ENCODE data around the gene COG6.
A peak's percentile ranks its signal among the peaks of the same experiment; 100 is the strongest.

The COG6 gene

DNA sequence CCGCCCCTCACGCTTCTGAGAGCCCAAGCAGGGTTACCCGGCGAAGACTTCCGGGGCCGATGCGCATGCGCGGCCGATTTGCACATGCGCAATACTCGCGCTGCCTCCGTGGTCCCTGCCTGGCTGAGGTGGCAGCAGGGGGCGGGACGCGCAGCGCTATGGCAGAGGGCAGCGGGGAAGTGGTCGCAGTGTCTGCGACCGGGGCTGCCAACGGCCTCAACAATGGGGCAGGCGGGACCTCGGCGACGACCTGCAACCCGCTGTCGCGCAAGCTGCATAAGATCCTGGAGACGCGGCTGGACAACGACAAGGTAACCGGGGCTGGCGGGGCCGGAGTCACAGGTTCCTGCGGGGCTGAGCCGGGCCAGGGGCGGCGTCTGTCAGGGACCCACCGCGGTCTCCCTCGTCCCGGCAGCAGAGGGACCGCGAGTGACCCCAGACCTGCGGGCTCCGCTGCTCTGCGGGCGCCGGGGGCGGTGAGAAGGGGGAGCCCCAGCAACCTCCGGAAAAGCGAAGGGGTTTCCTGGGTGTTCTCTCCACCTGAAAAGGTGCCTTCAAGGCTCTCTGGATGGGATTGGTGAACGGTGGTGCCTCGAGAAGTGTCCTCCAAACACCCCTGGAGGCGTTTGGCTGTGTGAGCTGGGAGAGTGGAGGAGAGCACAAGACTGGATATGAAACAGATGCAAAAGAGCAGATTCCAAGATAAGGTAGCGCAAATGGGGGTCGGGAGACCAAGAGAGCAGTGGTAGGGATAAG is at the start of gene COG6:
Gene COG6, plus strand, starts transcription at position 94 of the 756 bp plus-strand sequence. Its CDS starts 65 bp downstream, at position 159.
- peak; percentile 92 for DNase-seq

DNA sequence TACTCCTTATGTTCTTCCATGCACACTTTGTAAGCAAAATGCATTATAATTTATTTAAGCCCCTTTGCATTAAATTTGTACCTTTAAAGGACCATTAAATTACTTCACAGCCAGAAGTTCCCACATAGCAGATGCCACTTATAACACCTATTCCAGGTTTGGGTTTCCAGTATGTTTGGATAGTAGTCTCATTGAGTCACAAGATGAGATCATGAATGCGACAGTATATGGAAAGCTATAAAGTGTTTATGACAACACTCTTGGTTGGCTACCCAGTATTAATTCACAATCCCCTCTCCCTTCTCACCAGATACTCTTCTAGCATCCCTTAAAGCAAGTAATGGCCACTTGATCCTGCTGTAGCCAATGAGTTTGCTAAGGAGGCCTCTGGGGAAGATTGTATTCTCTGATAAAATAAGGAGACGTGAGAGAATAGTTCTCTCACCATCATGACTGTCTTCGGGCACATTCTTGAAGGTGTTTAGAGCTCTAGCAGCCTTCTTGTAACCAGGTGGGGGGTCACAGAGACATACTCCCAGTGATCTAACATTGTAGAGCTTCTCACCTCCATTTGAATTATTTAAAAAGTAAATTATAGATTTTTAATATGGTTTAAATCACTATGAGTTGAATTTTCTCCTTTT is 49.7 kb upstream of the COG6 start:
- no peak for DNase-seq

DNA sequence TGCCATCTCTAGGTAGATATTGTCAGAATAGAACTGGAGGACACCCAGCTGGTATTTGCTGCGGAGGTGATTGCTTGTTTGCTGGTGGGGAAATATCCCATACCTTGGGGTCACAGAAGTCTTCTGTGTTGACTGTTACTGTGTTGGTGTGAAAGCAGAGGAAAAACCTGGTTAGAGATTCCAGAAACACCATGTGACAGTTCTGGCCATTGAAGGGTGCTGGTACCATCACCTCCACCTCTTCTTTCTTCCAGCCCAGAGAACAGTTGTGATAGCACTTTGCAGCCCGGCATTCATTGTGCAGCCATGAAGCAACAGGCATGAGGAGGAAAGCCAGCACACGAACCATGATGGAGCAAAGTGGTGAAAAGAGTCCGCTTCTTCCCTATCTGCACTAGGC is 47.6 kb upstream of the COG6 start:
- DNase-seq: no peak

DNA sequence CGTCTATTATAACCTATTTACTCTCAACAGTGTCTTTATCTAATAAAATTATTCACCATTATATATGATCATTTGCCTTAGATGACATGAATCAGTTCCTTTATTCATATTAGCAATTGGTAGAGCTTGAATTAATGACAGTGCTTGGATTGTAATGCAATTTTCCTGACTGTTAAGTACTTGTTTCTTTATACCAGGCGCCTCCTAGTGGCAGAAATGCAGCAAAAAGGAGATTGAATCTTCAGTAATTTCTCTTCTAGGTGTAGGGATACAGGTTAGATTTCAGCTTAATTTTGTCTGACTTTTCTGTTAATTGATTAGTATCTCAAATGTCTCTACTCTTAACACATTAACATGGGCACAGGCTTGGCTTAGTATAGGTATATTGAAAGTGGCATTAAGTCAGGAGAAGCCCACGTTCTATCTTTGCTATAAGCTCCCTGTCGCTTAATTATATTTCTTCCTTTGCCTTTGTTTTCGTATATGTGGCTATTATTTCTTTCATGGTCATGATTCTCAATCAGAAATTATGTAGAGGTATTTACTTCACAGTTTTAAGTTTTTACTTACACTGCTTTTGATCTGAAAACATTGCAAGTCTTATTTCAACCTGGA is 43.3 kb upstream of the COG6 start:
- DNase-seq: peak; percentile 18

DNA sequence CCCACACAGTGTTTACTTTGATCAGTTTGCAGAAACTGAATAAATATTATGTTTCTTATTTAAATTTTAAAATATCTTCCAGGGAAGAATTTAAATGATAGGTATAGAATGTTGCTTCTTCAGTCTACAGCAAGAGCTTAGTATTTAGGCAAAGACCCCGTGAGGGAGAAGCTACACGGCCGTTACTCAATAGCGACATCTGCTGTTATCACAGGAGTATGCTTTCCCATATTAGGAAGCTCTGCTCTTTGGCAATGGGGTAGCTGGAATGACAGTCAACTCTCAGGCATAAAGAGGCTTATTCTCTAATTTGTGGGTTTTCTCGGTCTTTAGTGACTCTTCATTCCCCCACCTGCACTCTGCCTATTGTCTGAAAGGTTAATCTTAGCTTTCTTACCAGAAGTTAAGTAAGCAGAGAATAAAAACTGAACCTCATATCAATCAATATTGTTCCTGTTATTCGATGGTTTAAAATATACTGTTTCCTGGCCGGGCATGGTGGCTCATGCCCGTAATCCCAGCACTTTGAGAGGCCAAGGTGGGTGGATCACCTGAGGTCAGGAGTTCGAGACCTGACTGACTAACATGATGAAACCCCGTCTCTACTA is 39.3 kb upstream of the COG6 start:
- peak; percentile 52 for DNase-seq

DNA sequence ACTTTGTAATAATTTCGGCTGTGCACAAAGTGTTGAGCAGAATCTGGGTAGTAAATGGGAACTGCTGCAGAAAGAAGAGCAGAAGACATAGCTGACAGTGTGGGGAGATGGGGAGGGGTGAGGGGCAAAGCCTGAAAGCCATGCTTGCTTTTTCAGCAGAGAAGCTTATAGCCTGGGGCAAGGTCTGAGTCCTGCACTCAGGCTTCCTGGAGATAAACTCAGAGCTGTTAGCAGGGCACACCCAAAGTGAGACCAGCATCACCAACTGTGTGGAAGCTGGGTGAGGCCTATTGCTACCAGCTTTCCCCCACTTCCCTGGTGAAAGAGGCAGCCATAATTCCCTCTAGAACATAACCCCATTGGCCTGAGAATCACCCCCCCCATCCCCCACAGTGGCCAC is 36.9 kb upstream of the COG6 start:
- no peak for DNase-seq

DNA sequence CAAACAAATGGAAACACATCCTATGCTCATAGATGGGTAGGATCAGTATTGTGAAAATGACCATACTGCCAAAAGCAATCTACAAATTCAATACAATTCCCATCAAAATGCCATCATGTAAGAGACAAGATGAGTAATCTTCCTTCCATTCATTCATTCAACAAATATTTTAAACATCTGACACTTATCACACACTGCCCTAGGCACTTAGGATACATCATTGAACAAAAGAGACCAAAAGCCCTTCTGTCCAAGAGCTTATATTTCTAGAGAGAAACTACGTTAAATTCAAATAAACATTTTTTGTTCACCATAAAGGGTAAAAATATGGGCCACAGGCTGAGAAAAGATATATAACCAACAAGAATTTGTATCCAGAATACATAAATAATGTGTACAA is 32.0 kb upstream of the COG6 start:
- no peak for DNase-seq

DNA sequence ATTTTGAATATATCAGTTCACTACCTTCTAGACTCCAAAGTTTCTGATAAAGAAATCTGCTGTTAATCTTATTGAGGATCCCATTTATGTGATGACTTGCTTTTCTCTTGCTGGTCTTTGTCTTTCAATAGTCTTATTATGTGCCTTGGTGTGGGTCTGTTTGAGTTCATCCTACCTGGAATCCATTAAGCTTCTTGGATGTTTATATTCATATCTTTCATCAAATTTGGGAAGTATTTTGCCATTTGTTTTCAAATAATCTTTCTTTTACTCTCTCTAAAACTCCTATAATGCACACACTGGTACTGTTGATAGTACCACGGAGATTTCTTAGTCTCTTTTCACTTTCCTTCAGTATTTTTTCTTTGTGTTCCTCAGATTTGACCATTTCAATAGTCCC is 24.2 kb upstream of the COG6 start:
- DNase-seq: no peak

DNA sequence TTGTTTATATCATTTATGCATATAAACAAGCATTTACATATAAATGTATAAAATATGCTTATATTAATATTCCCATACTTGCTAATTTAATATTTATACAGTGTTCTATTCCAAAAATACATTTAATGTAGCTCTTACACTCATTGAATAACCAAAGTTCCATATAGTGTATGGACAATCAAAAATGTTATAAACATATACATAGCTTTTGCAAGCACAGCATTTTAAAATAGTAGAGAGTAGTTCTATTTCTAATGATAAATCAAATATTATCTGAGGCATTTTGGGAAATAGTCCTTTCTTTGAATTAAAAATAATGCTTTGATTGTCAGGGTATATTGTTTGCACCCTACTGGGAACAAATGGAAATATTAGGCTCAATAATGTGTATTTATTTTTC is 22.5 kb upstream of the COG6 start:
- DNase-seq: no peak

DNA sequence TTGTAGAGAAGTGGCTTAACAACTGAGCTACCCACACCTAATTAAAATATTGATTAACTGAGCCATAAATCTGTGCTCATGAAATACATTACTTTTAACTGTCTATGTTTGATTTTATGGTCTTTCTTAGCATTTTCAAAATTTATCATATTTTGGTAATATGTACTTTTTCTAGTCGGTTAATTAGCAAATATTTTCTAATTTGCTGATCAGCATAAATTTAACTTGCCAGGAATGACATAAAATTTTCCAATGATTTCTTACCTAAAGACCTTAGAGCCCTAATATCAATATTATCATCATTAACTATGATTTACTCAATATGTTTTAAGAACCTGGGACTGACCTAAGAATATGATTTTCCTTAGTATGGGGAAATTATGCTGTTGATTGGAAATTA is 19.9 kb upstream of the COG6 start:
- DNase-seq: no peak

DNA sequence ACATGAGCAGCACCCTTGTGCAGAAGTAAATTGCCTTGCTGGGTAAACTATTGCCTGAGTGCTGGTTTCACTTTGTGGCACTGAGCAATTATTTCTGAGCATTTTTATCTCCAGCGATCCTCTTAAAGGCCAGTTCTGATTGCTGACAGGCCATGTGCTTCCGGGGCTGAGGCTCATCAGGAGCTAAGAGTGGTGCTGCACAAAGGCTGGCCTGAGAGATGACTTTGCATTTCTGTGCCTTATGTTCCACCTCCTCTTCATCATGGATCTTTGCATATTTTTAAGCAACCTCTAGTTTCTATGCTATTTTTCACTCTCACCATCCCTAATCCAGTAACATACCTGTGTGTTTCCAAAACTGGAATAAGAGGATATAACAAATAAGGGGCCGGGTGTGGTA is 17.6 kb upstream of the COG6 start:
- no peak for DNase-seq

DNA sequence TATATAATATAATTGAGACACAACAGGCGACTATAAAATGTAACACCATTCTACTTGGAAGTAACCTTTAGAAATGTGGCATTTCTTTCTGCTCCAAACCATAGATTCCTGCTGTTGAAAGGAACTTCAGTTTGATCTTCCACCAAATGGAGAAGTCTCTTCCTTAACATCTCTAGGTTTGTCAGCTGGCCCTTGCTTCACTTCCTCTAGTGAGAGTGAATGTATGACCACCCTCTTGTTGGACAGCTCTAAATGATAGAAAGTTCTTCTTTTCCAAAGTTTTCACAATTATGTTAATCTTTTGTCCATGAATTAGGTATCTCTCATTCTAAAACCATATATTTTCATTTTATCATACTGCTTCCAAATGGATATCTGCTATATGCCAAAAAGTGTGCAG is 13.8 kb upstream of the COG6 start:
- DNase-seq: no peak

DNA sequence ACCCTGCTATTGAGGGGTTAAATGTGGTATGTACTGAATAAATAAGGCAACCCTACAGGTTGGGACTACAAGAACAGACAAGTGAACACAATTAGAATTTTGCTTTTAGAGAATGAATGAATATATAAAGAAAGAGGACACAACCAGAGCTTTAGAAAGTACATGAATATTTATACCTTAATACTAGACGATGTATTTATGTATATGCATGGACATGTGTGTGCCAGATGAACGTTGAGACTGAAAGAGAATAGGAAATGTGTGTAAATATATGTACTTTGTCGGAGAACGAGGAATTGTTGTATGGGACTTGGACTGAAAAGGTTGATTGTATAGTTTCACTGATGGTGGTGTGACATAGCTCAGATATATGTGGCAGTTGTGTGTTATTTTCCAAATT is 9.3 kb upstream of the COG6 start:
- DNase-seq: no peak

DNA sequence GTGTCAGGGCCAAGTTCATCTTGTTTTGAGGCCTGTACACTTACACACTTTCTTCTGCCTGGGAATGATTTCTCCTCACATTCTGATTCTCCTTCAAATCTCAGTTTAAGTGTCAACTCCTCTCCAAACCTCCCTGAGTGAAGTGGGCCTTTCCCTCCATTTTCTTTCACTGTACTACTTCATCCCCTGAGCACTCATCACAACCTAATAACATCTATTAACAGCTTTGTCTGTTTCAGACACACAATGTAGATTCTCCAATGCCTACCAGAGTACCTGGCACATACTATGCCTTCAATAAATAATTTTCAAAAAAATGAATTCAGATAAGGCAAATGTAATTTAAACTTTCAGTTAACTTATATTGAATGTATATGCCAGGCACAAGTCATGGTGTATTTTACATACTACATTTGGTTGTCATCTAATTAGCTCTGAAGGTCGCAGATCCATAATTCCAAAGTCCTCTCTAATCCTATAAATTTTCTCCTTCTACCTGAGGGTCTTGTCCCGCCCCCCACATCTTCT is 357 bp upstream of the COG6 start:
- DNase-seq: no peak

DNA sequence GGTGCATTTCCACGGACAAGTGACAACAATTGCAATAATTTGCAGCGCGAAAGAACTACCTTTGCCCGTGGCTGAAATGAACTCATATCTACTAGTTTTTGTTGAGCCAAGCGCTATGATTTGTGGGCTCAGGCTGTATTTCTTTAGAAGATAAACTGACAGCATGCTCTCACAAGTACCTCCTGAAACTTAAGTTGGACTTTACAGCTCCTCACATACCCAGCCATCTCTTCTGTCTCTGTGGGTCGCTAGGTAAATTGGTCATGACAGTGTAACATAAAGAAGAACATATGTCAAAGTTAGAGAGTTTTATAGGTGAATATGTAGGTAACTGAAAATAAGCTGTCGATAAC is 839 bp downstream of the COG6 start:
- no peak for DNase-seq

DNA sequence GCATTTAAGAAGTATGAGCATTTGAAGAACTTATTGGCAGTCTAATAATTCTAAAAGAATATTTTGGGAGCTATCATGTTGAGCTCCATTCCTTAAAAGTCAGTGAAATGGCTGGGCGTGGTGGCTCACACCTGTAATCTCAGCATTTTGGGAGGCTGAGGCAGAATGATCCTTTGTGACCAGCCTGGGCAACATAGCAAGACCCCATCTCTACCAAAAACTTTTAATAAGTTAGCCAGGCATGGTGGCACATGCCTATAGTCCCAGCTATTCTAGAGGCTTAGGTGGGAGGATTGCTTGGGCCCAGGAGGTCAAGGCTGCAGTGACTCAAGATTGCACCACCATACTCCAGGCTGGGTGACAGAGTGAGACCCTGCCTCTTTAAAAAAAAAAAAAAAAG is 8.0 kb downstream of the COG6 start:
- DNase-seq: no peak

DNA sequence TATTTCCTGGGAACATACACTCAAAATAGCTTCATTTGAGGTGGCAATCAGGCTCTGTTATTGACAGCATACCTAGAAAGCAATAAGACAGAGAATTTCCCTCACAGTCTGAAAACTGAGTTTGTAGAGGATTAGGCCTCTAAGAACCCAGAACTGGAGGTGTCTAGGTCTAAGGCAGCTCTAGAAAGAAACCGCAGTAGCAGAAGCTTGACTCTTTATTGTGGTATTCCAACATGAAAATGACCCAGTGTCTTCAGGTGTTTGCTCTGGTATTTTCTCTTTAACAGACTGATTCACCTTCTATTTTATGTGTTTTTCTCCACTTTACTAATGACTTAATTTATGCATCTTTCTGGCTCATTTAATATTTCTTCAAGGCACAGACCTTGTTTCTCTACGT is 8.5 kb downstream of the COG6 start:
- no peak for DNase-seq

DNA sequence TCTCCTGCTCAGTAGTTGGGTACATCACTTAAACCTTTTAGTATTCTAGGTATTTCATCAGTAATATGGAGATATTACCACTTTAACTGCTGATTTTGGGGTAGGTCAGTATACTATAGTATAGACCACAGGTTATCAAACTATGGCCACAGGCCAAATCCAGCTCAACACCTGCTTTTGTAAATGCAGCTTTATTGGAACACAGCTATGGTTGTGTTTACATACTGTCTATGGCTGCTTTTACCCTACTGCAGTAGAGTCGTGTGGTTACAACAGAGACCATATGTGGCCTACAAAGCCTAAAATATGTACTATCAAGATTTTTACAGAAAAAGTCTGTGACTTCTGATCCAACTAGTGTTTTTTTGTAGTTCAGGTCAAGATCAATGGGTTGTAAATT is 10.3 kb downstream of the COG6 start:
- no peak for DNase-seq

DNA sequence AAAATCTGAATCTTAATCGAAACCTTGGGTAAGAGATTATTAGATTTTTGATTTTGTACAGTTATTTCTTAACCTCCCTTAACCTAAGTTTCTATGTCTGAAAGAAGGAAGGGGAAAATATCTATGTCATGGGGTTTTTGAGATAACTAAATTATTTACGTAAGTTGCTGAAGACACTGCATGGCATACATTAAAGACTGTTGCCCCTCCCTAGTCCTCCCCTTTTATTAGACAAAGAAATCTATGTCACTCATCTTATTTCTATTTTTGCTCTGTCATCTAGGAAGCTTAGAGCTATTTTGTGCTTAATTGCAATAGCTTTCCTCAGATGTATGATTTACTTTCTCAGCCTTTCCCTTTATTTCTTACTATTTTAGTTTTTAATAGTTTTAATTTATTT is 15.0 kb downstream of the COG6 start:
- no peak for DNase-seq

DNA sequence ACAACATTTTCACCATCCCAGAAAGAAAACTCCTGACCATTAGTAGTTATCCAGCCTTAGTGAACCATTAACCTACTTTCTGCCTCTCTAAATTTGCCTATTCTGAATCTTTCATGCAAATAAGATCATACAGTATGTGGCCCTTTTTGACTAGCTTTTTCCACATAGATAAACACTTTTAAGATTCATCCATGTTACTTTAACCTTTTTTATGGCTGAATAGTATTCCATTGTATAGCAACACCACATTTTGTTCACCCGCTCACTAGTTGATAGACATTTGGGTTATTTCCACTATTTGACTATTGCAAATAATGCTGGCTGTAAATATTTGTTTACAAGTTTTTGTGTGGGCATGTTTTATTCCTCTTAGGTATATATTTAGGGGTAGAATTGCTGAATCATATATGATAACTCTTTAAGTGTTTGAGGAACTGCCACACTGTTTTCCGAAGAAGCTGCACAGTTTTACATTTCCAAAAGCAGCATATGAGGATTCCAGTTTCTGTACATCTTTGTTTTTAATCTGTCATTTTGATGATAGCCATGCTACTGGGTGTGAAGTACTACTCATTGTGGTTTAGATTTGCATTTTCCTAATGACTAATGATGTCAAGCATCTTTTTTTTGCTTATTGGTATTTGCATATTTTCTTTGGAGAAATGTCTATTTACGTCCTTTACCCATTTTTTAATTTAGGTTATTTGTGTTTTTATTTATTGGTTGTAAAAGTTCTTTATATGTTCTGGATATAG is 17.1 kb downstream of the COG6 start:
- DNase-seq: no peak

DNA sequence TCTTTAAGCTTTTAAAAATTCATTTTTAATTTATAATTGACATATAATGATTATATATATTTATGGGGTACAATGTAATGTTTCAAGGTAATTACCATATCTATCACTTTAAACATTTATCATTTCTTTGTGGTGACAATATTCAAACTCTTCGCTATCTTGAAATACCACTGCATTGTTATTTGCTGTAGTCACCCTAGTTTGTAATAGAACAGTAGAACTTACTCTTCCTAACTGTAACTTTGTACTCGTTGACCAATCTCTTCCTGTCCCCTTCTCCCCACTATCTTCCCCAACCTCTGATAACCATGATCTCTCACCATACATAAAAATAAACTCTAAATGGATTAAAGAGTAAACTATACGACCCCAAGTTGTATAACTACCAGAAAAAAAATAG is 20.4 kb downstream of the COG6 start:
- no peak for DNase-seq

DNA sequence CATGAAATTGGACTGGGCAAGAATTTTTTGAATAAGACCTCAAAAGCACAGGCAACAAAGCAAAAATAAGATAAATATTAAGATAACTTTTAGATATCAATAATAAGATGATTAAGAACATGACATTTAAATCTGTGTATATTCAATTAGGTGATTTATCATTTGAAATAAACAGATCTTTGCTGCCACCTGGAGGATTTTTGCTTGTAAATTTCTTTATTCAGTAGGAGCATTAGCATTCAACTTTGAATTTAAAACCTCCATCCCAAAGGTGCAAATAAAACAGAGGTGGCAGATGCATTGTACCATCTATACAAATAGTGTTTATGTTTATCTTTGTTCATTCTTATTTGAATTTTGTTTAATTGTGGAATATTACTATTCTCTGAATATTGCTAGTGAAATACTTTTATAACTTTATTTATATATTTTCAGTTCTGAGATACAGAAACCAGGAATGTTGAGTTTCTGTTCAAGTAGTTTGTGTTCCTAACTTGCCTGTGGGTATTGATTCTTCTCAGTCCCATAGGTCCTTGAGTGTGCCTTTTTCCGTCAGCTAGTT is 20.9 kb downstream of the COG6 start:
- peak; percentile 21 for DNase-seq

DNA sequence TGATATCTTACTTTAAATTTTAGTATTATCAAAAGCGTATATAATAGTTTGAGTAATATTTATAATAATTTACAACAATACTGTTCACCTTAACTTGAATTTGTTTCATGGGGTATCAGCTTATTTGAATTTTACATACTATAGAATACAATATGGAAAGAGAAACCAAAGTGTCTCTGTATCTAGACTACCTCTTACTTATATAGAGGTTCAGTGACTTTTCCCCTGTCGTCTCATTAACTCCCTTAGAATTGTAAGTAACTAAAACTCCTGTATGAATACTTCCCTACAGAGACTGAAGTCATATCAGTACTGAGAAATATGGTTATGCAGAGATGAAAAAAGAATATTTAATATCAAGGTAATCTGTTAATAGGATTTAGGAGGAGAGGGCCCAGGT is 26.8 kb downstream of the COG6 start:
- DNase-seq: no peak
